SK-N-SH (cell line): Measurements from ENCODE around the gene MAGEA8.

Source experiments
- CHD2 ChIP-seq: fragments of 150-350 bp; IDR thresholded peaks from 2 replicates; pipeline ENCODE4 v1.6.1; 2018; ENCODE audit warnings: low read length; ENCODE audit not compliant: partially characterized antibody
- ELF1 ChIP-seq: IDR thresholded peaks from 2 replicates; pipeline ENCODE4 v1.4.0; 2012
- GABPA ChIP-seq: IDR thresholded peaks from 2 replicates; pipeline ENCODE4 v1.4.0; 2012; ENCODE audit warnings: low read depth, mild to moderate bottlenecking
- GATA2 ChIP-seq: sonication (generic); formaldehyde crosslinking; IDR thresholded peaks from 2 replicates; pipeline ENCODE4 v1.5.0; 2020; ENCODE audit warnings: mild to moderate bottlenecking, missing genetic modification reagents
- JUND ChIP-seq: IDR thresholded peaks from 2 replicates; pipeline ENCODE4 v1.4.0; 2012
- MXI1 ChIP-seq: IDR thresholded peaks from 2 replicates; pipeline ENCODE4 v1.6.1; 2012; ENCODE audit warnings: mild to moderate bottlenecking, low read depth, low read length, improper control_type of control experiment
- RFX5 ChIP-seq: IDR thresholded peaks from 2 replicates; pipeline ENCODE4 v1.6.1; 2012; ENCODE audit warnings: mild to moderate bottlenecking, improper control_type of control experiment, low read length
- RXRA ChIP-seq: IDR thresholded peaks from 2 replicates; pipeline ENCODE4 v1.4.0; 2012; ENCODE audit warnings: low read depth, mild to moderate bottlenecking, borderline replicate concordance
- SIN3A ChIP-seq: IDR thresholded peaks from 2 replicates; pipeline ENCODE4 v1.6.1; 2012; ENCODE audit warnings: low read depth, mild to moderate bottlenecking, low read length, moderate library complexity, borderline replicate concordance
- YY1 ChIP-seq: IDR thresholded peaks from 2 replicates; pipeline ENCODE4 v1.4.0; 2012; ENCODE audit warnings: low read depth, mild to moderate bottlenecking
- TF ChIP-seq, protein P1 (sequence below): fragments of 200-600 bp; sonication (generic); IDR thresholded peaks from 2 replicates; pipeline ENCODE4 v1.6.1; 2017; ENCODE audit warnings: antibody characterized with exemption, mild to moderate bottlenecking, moderate library complexity
- TF ChIP-seq, protein P2 (sequence below): IDR thresholded peaks from 2 replicates; pipeline ENCODE4 v1.4.0; 2012; ENCODE audit warnings: low read depth, borderline replicate concordance
- TF ChIP-seq, protein P3 (sequence below): fragments of 150-350 bp; IDR thresholded peaks from 2 replicates; pipeline ENCODE4 v1.6.1; 2017; ENCODE audit warnings: antibody characterized with exemption, low read length, low read depth, borderline replicate concordance
- TF ChIP-seq, protein P4 (sequence below): IDR thresholded peaks from 2 replicates; pipeline ENCODE4 v1.6.1; 2012; ENCODE audit warnings: mild to moderate bottlenecking, low read depth, low read length, moderate library complexity

DNA sequence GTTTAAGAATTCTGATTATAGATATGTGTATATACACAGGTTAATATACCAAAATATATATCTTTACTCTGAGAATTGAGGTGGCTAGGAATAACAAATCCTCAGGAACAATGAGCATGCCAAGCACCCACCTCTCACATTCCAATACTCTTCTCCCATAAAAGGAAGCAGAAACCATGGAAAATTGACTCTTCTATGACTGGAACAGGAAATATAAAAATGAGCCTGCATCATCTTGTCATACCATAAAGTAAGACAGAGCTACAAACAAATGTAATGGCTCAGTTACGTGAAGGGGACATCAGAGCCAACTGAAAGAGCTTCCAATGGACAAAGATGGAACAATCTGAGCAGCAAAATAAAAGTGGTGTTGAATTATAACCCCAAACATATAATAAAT is 3.8 kb upstream of the MAGEA8 start:
- TF ChIP-seq, protein P1, sequence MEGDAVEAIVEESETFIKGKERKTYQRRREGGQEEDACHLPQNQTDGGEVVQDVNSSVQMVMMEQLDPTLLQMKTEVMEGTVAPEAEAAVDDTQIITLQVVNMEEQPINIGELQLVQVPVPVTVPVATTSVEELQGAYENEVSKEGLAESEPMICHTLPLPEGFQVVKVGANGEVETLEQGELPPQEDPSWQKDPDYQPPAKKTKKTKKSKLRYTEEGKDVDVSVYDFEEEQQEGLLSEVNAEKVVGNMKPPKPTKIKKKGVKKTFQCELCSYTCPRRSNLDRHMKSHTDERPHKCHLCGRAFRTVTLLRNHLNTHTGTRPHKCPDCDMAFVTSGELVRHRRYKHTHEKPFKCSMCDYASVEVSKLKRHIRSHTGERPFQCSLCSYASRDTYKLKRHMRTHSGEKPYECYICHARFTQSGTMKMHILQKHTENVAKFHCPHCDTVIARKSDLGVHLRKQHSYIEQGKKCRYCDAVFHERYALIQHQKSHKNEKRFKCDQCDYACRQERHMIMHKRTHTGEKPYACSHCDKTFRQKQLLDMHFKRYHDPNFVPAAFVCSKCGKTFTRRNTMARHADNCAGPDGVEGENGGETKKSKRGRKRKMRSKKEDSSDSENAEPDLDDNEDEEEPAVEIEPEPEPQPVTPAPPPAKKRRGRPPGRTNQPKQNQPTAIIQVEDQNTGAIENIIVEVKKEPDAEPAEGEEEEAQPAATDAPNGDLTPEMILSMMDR = no peak
- TF ChIP-seq MXI1 (no peak), ELF1 (no peak), JUND (no peak), YY1 (no peak), SIN3A (no peak), GATA2 (no peak), RXRA (no peak), CHD2 (no peak), RFX5 (no peak), GABPA (no peak)
- TF ChIP-seq, protein P2, sequence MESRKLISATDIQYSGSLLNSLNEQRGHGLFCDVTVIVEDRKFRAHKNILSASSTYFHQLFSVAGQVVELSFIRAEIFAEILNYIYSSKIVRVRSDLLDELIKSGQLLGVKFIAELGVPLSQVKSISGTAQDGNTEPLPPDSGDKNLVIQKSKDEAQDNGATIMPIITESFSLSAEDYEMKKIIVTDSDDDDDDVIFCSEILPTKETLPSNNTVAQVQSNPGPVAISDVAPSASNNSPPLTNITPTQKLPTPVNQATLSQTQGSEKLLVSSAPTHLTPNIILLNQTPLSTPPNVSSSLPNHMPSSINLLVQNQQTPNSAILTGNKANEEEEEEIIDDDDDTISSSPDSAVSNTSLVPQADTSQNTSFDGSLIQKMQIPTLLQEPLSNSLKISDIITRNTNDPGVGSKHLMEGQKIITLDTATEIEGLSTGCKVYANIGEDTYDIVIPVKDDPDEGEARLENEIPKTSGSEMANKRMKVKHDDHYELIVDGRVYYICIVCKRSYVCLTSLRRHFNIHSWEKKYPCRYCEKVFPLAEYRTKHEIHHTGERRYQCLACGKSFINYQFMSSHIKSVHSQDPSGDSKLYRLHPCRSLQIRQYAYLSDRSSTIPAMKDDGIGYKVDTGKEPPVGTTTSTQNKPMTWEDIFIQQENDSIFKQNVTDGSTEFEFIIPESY = no peak
- TF ChIP-seq, protein P3, sequence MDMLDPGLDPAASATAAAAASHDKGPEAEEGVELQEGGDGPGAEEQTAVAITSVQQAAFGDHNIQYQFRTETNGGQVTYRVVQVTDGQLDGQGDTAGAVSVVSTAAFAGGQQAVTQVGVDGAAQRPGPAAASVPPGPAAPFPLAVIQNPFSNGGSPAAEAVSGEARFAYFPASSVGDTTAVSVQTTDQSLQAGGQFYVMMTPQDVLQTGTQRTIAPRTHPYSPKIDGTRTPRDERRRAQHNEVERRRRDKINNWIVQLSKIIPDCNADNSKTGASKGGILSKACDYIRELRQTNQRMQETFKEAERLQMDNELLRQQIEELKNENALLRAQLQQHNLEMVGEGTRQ = no peak
- TF ChIP-seq, protein P4, sequence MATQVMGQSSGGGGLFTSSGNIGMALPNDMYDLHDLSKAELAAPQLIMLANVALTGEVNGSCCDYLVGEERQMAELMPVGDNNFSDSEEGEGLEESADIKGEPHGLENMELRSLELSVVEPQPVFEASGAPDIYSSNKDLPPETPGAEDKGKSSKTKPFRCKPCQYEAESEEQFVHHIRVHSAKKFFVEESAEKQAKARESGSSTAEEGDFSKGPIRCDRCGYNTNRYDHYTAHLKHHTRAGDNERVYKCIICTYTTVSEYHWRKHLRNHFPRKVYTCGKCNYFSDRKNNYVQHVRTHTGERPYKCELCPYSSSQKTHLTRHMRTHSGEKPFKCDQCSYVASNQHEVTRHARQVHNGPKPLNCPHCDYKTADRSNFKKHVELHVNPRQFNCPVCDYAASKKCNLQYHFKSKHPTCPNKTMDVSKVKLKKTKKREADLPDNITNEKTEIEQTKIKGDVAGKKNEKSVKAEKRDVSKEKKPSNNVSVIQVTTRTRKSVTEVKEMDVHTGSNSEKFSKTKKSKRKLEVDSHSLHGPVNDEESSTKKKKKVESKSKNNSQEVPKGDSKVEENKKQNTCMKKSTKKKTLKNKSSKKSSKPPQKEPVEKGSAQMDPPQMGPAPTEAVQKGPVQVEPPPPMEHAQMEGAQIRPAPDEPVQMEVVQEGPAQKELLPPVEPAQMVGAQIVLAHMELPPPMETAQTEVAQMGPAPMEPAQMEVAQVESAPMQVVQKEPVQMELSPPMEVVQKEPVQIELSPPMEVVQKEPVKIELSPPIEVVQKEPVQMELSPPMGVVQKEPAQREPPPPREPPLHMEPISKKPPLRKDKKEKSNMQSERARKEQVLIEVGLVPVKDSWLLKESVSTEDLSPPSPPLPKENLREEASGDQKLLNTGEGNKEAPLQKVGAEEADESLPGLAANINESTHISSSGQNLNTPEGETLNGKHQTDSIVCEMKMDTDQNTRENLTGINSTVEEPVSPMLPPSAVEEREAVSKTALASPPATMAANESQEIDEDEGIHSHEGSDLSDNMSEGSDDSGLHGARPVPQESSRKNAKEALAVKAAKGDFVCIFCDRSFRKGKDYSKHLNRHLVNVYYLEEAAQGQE = no peak
